CD4-positive, CD25-positive, alpha-beta regulatory T cell (primary cell): Measurements from ENCODE around the gene ARHGAP12. TPM values are rescaled to one million over a fixed set of nuclear protein-coding genes. Genes with fewer than 3 reads are reported as not detected.

Experiments used
- ATAC-seq, 2 donors: fragments of 150-1000 bp; cut with Tn5 transposase; one replicate each; pipeline ENCODE4 v1.10.0; 2021; ENCODE audit warnings: low read depth in 2 of 2, moderate number of reproducible peaks in 2 of 2, moderate library complexity in 1 of 2
- DNase-seq, 3 donors: peaks; one replicate each; pipeline versions ENCODE4 v3.0.0 to v3.0.0-alpha.2; 2012 to 2022; ENCODE audit warnings: mixed read lengths in 1 of 3
- H3K27ac ChIP-seq: one replicate; pipeline ENCODE4 v1.7.0; 2013; ENCODE audit warnings: mild to moderate bottlenecking, low read length; ENCODE audit not compliant: insufficient read depth, poor library complexity, severe bottlenecking
- H3K27me3 ChIP-seq: one replicate; pipeline ENCODE4 v1.7.0; 2013; ENCODE audit warnings: low read length; ENCODE audit not compliant: control insufficient read depth, insufficient read depth
- H3K36me3 ChIP-seq: one replicate; pipeline ENCODE4 v1.7.0; 2013; ENCODE audit warnings: mild to moderate bottlenecking, low read length, moderate library complexity; ENCODE audit not compliant: control insufficient read depth, insufficient read depth
- H3K4me1 ChIP-seq: 2 replicates; pipeline ENCODE4 v1.7.0; 2013; ENCODE audit warnings: mild to moderate bottlenecking, low read length; ENCODE audit not compliant: insufficient read depth, control insufficient read depth, poor library complexity, severe bottlenecking
- H3K4me3 ChIP-seq: one replicate; pipeline ENCODE4 v1.7.0; 2013; ENCODE audit warnings: low read depth, mild to moderate bottlenecking, low read length, moderate library complexity
- H3K9me3 ChIP-seq, 2 experiments: 1 replicate in 1 of 2; 2 replicates in 1 of 2; pipeline ENCODE4 v1.7.0; 2013; ENCODE audit warnings: low read length in 2 of 2, mild to moderate bottlenecking in 1 of 2, moderate library complexity in 1 of 2; ENCODE audit not compliant: control insufficient read depth in 2 of 2
- H3K27ac Mint-ChIP-seq, 3 donors: one replicate each; pipeline ENCODE4 v1.8.0; 2020 to 2022; ENCODE audit warnings: mild to moderate bottlenecking in 3 of 3, mixed read lengths in 3 of 3, moderate library complexity in 2 of 3
- H3K27me3 Mint-ChIP-seq: one replicate; pipeline ENCODE4 v1.8.0; 2022; ENCODE audit warnings: mild to moderate bottlenecking, mixed read lengths
- H3K36me3 Mint-ChIP-seq: one replicate; pipeline ENCODE4 v1.8.0; 2020; ENCODE audit warnings: mixed read lengths
- H3K4me1 Mint-ChIP-seq, 4 donors: one replicate each; pipeline ENCODE4 v1.8.0; 2020 to 2022; ENCODE audit warnings: mixed read lengths in 4 of 4, mild to moderate bottlenecking in 1 of 4
- H3K4me3 Mint-ChIP-seq, 4 donors: one replicate each; pipeline ENCODE4 v1.8.0; 2020 to 2022; ENCODE audit warnings: mild to moderate bottlenecking in 4 of 4, mixed read lengths in 4 of 4, moderate library complexity in 3 of 4
- H3K9me3 Mint-ChIP-seq, 7 donors: one replicate each; pipeline ENCODE4 v1.8.0; 2020 to 2022; ENCODE audit warnings: mixed read lengths in 7 of 7, mild to moderate bottlenecking in 3 of 7, moderate library complexity in 2 of 7
- polyA plus RNA-seq, 4 donors: library from polyadenylated mRNA; unstranded; fragments of 300-500 nt; fragmentation: Illumina TruSeq; gene quantifications; one replicate each; pipeline ENCODE4 v1.2.3, GENCODE V29; 2021
- total RNA-seq: library from RNA; stranded (reverse); gene quantifications from one replicate; pipeline ENCODE4 v1.2.3, GENCODE V29; 2022

The ARHGAP12 gene
- total and polyA plus RNA-seq, 5 donors from 2014 or later = 8.8 to 28.3 (median 11.8) TPM

DNA sequence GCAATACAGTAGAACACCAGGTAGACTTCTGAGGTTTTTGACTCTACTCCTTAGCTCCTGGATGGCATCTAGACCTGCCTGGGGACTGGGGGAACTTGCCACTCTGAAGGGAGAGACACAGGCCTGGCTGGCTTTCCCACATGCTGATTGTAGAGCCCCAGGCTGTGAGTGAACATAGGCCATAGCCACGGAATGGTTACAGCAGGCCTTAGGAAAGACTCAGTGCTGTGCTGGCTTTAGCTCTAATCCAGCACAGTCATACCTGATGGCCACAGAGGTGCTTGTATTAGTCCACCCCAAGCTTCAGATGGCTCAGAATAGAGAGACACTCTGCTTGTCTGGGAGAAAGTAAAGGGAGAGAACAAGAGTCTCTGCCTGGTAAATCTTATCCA lies 35.0 kb upstream of the ARHGAP12 start:
- Mint-ChIP-seq H3K27ac (no peak overlapping the region), H3K9me3 (no peaks in the 10 kb centered on the region), H3K36me3 (no peaks in the 10 kb centered on the region), H3K4me1 (peaks cover 0 to 20% (median 0%) of the 10 kb centered on the region in 4 donors), H3K4me3 (no peak overlapping the region), H3K27me3 (no peaks in the 10 kb centered on the region)
- H3K36me3 ChIP-seq = no peaks in the 10 kb centered on the region
- no peak overlapping the region for H3K27ac ChIP-seq
- no peaks in the 10 kb centered on the region for H3K27me3 ChIP-seq
- no peak for DNase-seq
- H3K4me3 ChIP-seq = no peak overlapping the region
- H3K9me3 ChIP-seq = no peaks in the 10 kb centered on the region
- no peaks in the 10 kb centered on the region for H3K4me1 ChIP-seq
- ATAC-seq = no peak

DNA sequence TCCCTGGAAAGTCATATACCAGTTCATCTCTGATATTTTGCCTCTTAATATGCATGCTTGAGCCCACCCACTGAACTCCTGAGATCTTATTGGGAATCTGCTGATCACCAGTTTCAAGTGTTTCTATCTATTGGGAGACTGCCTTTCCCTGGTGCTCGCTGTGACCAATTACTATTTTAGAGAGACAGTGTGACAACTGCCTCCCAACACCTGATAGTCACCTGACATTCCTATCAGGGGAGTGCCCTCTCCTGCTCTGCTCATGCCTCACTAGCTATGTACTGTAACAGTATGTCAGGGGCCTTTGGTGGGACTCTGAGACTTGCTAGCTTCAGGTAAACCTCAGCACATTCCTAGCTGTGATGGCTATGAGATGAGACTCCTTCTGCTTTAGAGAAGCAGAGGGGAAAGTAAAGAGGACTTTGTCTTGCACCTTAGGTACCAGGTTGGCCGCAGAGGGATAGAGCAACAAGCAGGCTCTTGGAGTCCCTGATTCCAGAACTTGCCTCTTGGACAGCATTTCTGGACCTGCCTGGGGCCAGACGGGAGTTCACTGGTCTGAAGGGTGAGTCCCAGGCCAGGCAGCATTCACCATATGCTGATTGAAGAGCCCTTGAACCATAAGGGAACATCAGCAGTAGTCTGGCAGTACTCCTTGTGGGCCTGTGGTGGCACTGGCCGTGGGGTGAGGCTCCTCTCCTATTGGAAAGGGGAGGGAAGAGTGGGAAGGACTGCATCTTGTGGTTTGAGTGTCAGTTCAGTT lies 34.4 kb upstream of the ARHGAP12 start:
- ATAC-seq (no peak), DNase-seq (no peak)
- Histone ChIP-seq H3K9me3 (no peaks in the 10 kb centered on the region), H3K27me3 (no peaks in the 10 kb centered on the region), H3K36me3 (no peaks in the 10 kb centered on the region), H3K27ac (no peak overlapping the region), H3K4me1 (no peaks in the 10 kb centered on the region), H3K4me3 (no peak overlapping the region)
- Mint-ChIP-seq H3K4me3 (no peak overlapping the region), H3K27me3 (no peaks in the 10 kb centered on the region), H3K9me3 (no peaks in the 10 kb centered on the region), H3K4me1 (peaks cover 0 to 20% (median 0%) of the 10 kb centered on the region in 4 donors), H3K27ac (peak overlapping the region in 1 of 3 donors; percentile 24), H3K36me3 (no peaks in the 10 kb centered on the region)

DNA sequence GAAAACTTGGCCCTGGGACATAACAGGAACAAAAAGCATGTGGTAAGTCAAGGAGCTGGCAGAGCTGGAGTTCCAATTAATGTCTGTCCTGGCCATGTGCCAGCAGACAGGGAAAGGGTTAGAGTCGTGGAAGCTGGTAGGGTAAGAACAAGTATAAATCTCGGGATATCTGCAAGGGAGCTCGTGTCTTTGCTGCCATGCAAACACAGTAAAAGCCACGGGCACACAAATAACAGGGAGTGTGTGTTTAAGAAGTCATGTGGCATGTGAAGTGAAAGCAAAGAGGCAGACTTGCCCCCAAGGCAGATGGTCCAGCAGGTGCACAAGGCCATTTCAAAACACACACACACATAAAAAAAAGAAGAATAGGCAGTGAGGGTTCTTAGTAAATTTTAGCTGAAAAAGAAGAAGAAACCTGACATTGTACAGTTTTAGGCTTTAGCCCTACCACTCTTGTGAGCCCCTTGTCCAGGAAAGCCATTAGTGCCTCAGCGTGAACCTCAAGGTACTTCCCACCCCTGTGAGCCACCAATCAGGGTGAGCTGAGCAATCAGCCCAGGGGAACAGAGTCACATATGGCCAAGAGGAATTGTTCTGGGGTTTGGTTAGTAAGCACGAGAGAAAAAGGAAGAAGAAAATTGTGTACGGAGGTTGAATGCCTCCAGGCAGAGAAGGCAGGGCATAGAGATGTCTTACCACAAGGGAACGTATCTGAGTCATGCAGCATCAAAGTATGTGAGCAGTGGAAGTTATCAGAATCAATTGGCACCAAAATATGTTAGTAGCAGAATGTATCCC lies 32.8 kb upstream of the ARHGAP12 start:
- Histone ChIP-seq H3K36me3 (no peaks in the 10 kb centered on the region), H3K9me3 (no peaks in the 10 kb centered on the region), H3K4me1 (no peaks in the 10 kb centered on the region), H3K27ac (no peak overlapping the region), H3K27me3 (no peaks in the 10 kb centered on the region), H3K4me3 (no peak overlapping the region)
- Mint-ChIP-seq H3K4me1 (peaks cover 0 to 20% (median under 1%) of the 10 kb centered on the region in 4 donors), H3K4me3 (peak overlapping the region in 1 of 4 donors; percentile 51), H3K36me3 (no peaks in the 10 kb centered on the region), H3K27ac (peak overlapping the region in 2 of 3 donors; percentile 13 to 79), H3K9me3 (no peaks in the 10 kb centered on the region), H3K27me3 (no peaks in the 10 kb centered on the region)
- DNase-seq (peak in 1 of 3 donors; percentile 20), ATAC-seq (peak in 1 of 2 donors; percentile 42)

DNA sequence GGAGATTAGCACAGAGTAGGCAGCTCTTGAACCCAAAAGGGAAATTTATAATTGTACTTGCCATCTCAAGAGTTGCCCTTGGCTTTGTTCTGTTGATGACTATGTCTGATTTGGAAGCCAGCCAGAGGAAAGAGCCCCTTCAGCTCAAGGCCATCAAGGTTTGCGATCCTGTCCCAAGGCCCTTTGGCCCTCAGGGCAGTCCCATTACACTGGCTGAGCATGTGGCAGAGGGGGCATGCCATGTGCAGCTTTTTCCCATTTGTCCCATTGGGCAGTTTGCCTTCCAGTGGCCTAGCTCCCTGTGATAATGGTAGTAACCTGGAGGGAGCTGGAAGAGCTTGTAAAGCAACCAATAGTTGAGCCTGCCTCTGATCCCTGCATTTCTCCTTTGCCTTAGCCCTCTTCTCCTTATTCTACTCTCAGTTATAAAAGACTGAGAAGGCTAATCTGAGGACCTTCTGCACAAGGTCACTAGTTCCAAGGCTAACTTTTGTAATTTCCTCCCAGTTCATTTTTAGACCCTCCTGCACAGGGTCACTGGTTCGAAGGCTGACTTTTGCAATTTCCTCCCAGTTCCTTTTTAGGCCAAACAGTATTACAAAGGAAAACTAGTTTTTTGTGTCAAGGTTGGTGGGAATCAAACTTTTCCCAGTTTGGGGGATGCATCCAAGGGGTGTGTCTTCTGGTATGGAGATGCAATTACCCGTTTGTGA lies 31.0 kb upstream of the ARHGAP12 start:
- Mint-ChIP-seq H3K9me3 (peaks cover 0 to 5% (median under 1%) of the 10 kb centered on the region in 7 donors), H3K36me3 (no peaks in the 10 kb centered on the region), H3K27me3 (no peaks in the 10 kb centered on the region), H3K27ac (no peak overlapping the region), H3K4me1 (peaks cover 0 to 20% (median 2%) of the 10 kb centered on the region in 4 donors), H3K4me3 (no peak overlapping the region)
- Histone ChIP-seq H3K9me3 (no peaks in the 10 kb centered on the region), H3K4me1 (no peaks in the 10 kb centered on the region), H3K27ac (no peak overlapping the region), H3K36me3 (no peaks in the 10 kb centered on the region), H3K27me3 (no peaks in the 10 kb centered on the region), H3K4me3 (no peak overlapping the region)
- DNase-seq = no peak
- no peak for ATAC-seq

DNA sequence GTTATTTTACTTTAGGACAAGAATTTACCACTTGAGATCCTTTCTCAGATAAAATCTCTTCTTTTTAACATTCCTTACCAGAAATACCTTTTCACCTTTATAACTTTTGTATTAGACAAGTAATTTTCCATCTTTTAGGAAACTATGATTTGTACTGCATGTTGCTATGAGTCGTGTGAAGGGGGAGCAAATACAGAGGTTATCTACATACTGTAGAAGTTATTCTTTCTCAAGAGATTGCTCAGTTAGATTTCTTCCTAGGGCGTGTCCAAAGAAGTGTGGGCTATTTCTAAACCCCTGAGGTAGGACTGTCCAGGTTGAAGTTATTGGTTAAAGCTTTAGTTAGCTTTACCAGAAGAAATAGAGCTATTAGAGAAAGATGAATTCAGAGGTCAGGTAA lies 30.2 kb upstream of the ARHGAP12 start:
- Histone ChIP-seq H3K27ac (no peak overlapping the region), H3K27me3 (no peaks in the 10 kb centered on the region), H3K36me3 (no peaks in the 10 kb centered on the region), H3K4me3 (no peak overlapping the region), H3K9me3 (peaks cover 0 to 2% of the 10 kb centered on the region in 2 experiments), H3K4me1 (no peaks in the 10 kb centered on the region)
- no peaks in the 10 kb centered on the region for H3K36me3 Mint-ChIP-seq
- no peak overlapping the region for H3K27ac Mint-ChIP-seq
- H3K4me3 Mint-ChIP-seq = no peak overlapping the region
- DNase-seq (no peak), ATAC-seq (no peak)
- peaks cover 0 to 9% (median 2%) of the 10 kb centered on the region in 7 donors for H3K9me3 Mint-ChIP-seq
- H3K4me1 Mint-ChIP-seq = peaks cover 0 to 20% (median 2%) of the 10 kb centered on the region in 4 donors
- no peaks in the 10 kb centered on the region for H3K27me3 Mint-ChIP-seq

DNA sequence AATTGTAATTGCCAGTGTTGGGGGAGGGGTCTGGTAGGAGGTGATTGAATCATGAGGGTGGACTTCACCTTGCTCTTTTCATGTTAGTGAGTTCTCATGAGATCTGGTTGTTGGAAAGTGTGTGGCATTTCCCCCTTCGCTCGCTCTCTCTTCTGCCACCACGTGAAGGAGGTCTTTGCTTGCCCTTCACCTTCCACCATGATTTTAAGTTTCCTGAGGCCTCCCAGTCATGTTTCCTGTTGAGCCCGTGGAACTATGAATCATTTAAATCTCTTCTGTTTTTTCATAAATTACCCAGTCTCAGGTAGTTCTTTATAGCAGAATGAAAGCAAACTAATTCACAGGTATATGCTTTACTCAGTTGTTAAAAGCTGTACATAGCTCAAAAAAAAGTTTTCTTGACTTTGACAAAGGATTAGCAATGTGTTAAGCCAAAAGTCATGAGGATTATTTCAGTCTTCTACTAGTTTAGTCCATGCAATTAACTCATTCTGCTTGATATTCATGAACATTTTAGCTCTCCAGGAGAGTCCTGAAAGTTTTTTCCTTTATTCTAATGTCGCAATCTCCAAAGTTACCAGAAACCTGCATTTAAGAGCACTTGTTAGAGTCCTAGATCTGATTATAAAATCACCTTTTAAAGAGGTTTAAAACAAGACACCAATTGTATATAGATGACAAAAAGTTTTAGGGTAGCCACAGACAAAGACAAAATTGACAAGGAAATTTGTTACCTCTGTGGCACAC lies 27.7 kb upstream of the ARHGAP12 start:
- H3K36me3 Mint-ChIP-seq = no peaks in the 10 kb centered on the region
- no peak overlapping the region for H3K27ac ChIP-seq
- DNase-seq (no peak), ATAC-seq (no peak)
- peaks cover 0 to 11% (median 5%) of the 10 kb centered on the region in 7 donors for H3K9me3 Mint-ChIP-seq
- H3K27ac Mint-ChIP-seq = peak overlapping the region in 1 of 3 donors; percentile 10
- H3K27me3 ChIP-seq = no peaks in the 10 kb centered on the region
- no peak overlapping the region for H3K4me3 Mint-ChIP-seq
- H3K4me1 Mint-ChIP-seq = peaks cover 0 to 7% (median 3%) of the 10 kb centered on the region in 4 donors
- no peaks in the 10 kb centered on the region for H3K4me1 ChIP-seq
- peaks cover 0 to 2% of the 10 kb centered on the region in 2 experiments for H3K9me3 ChIP-seq
- H3K36me3 ChIP-seq = no peaks in the 10 kb centered on the region
- H3K4me3 ChIP-seq = no peak overlapping the region
- H3K27me3 Mint-ChIP-seq = peaks cover 9% of the 10 kb centered on the region
